GM18907 (cell line): ENCODE results near the gene OR10K2.
"Not testable (repeated sequence)": the region's sequence is repeated elsewhere in the genome, so short reads cannot be mapped to it uniquely, and the experiment has no call there.

Source experiments
- ATAC-seq: cut with Tn5 transposase; IDR thresholded peaks from one replicate; pipeline ENCODE4 v1.9.1; 2021; ENCODE audit warnings: mild to moderate bottlenecking, moderate library complexity; ENCODE audit not compliant: unreplicated experiment

Gene OR10K2

DNA sequence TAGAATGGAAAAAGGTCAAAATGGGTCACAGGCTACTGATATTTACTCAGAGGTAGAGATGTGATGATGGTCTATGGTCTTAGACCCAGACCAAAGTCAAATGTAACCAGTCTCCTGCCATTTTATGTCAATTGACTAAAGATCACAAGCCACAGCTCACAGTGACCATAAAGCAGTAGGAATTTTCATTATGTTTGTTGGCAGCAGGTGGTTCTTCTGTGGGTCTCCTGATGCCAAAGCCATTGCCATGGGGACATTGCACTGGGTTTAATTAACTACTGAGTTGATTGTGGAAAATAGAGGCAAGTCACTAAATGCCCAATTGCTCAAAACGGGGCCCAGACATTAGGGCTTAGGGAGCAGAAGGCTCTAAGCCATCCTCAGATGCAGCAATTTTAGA, at the start of gene OR10K2:
TSS of gene OR10K2 (minus strand) at position 101 of the 400 bp plus-strand sequence. CDS start 5,371 bp downstream, outside the sequence.
- no peak for ATAC-seq

GRCh38 chr1:158471920-158472319, 45.9 kb upstream of the OR10K2 start, which contains the start of gene OR10R2:
TSS of gene OR10R2 (plus strand) at chr1:158472220. CDS start at chr1:158472326, 106 bp downstream.
- ATAC-seq: no peak

- no peak for ATAC-seq
Measured at GRCh38 chr1:158461534-158461933, 35.5 kb upstream of the OR10K2 start, which contains the start of gene OR10K1. TSS of gene OR10K1 (plus strand) at chr1:158461834. CDS start at chr1:158465562, 3,728 bp downstream.

DNA sequence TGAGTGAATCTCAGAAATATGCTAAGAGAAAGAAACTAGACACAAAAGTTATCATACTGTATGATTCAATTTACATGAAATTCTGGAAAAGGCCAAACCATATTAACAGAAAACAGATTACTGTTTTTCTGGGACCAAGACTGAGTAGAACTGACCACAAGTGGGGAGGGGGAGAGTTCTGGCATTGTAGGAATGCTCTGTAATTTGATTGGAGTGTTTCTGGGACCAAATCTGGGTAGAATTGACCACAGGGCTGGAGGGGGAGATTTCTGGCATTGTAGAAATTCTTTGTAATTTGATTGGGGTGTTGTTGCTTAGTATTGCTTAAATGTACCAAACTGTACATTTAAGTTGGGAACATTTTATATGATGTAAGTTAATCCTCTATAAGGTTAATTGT, 32.2 kb upstream of the OR10K2 start:
- no peak for ATAC-seq

DNA sequence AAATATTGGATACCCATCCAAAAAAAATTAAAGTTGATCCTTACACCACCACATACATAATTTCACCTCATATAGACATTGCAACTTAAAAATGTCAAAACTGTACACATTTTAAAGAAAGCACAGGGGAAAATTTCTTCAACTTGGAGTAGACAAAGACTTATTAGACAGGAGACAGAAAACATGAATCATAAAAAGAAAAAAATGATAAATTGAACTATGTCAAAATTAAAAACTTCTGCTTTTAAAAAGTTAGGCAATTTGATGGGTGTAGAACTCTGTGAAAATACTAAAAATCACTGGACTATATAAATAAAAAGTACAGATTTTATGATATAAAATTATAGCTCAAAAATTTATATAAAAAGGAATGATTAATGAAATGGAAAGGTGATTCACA, 31.2 kb upstream of the OR10K2 start:
- no peak for ATAC-seq

DNA sequence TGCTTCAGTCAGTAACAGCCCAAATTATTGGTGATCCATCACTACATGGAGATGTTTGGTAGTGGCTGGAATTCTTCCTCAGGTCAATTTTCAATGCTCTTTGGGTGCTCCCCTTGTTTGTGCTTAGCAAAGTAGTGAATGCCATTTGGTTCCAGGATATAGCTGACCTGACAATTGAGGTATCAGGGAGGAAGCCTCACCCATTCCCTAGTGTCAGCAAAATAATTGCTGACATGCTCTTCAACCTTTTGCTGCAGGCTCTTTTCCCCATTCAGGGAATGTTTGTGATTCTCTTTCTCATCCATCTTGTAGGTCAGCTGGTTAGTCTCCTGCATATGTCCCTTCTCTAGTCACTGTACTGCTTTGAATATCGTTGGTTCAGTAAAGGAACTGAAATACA, 28.5 kb upstream of the OR10K2 start:
- no peak for ATAC-seq

DNA sequence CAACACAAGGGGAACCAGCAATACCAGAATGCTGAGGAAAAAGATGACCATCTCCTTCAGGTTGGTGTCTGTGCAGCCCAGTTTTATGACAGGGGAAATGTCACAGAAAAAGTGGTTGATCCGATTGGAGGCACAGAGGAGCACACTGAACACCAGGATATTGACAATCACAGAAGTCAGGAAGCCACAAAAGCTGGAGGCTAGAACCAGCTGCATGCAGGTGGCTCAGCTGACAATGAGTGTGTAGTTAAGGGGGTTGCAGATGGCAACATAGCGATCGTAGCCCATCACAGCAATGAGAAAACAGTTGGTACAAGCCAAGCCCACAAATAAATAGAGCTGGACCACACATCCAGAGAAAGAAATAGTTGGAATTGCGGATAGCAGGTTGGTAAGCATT, 19.3 kb upstream of the OR10K2 start:
- no peak for ATAC-seq

DNA sequence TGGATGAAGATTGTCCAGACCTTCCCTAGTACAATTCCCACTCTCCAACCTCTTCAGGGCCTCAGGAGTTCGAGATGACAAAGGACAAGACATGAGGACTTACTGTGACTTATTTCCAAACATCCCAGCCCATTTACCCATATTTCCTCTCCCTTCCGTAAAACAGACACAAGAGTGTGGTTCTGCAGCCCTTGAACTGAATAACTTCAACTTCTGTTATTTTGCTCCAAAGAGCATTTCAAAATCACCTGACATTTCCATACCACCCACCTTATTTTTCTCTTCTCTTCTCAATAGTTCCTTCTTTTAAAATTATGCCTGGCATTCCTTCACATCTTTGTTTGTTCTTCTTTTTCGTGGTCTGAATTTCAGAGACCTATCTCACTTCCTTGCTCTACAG, 8.7 kb upstream of the OR10K2 start:
- no peak for ATAC-seq

DNA sequence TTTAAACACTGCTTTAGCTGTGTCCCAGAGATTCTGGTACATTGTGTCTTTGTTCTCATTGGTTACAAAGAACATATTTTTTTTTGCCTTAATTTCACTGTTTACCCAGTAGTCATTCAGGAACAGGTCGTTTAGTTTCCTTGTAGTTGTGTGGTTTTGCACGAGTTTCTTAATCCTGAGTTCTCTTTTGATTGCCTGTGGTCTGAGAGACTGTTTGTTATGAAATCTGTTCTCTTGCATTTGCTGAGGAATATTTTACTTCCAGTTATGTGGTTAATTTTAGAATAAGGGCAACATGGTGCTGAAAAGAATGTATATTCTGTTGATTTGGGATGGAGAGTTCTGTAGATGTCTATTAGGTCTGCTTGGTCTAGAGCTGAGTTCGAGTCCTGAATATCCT, 4.1 kb upstream of the OR10K2 start:
- not testable (repeated sequence) for ATAC-seq

DNA sequence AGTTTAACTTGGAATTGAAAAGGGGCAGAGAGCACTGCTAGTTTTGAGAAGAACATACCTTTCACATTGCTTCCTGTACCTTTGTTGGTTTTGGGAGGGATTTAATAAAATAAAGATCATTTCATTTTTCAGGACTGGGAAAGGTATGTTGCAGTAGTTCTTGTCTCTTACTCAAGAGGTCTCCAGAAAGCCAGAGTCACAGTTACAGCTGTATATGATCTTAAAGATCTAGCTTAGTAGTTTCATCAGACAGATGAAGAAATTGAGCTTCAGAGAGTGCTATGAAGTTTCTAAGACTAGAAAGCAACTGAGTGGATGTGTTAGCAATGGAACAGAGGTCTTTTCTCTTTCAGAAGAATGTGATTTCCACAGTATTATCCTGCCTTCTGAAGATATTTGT, 1.0 kb downstream of the OR10K2 start:
- ATAC-seq: no peak

DNA sequence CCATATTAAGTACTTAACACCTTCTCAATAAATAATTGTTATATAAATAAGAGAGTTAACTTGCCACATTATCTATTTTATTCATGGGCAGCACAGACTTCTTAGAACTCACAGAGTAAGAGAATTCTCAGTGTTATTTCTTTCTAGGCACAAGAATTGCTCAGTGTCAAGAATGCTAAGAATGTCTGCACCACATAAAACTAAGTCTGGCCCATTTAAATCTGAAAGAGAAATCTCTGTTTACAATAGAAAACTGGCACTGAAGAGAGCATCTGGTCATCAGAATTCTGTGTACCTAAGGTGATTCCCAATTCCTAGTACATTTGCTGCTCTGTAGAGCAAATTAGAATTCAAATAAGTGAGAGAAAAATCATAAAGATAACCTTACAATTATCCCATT, 3.8 kb downstream of the OR10K2 start:
- ATAC-seq: no peak

GRCh38 chr1:158417586-158417985, 8.5 kb downstream of the OR10K2 start:
- no peak for ATAC-seq

GRCh38 chr1:158414651-158415345, 11.2 kb downstream of the OR10K2 start:
- ATAC-seq: no peak

DNA sequence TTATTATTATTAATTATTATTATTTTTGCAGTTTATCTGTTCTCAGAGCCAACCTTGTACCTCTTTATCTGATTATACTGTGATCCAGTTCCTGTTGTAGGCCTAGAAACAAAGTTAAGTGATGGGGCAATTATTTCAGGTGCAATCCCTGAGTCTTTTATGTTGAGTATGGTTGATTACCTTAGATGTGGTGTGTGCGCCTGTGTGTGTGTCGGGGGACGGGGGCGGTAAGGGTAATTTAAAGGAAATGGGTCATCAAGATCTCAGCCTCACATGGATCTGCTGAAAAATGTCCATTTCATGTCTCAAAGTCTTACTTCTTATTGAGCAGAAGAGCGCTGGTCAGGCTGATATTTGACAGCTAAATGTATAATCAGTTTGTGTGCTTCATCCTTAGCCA, 18.9 kb downstream of the OR10K2 start:
- no peak for ATAC-seq

GRCh38 chr1:158400871-158401270, 25.2 kb downstream of the OR10K2 start:
- no peak for ATAC-seq

DNA sequence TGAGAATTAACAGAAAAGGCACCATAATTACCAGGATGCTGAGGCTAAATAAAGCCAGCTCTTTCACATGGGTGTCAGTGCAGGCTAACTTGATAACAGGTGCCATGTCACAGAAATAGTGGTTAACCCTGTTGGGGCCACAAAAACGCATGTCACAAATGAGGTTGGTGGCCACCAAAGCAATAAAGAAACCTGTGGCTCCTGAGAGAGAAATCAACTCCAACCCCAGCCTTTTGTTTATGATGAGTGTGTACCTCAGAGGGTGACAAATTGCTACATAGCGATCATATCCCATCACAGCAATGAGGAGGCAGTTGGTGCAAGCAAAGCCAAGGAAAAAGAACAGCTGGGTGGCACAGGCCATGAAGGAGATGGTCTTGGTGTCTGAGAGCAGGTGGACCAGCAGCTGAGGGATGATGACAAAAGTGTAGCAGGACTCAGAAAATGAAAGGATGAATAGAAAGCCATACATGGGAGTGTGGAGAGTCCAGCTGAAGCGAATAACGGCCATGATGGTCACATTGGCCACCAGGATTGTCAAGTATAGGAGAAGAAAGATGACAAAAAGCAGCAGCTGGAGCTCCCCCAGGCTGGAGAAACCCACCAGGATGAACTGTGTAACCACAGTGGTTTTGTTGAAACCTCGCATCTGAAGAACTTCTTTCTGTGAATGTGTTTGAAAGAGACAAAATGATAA, 27.1 kb downstream of the OR10K2 start, which contains the start of gene OR10T2:
TSS of gene OR10T2 (minus strand) at position 649 of the 697 bp plus-strand sequence. CDS start at position 649, 0 bp downstream.
- ATAC-seq: no peak

DNA sequence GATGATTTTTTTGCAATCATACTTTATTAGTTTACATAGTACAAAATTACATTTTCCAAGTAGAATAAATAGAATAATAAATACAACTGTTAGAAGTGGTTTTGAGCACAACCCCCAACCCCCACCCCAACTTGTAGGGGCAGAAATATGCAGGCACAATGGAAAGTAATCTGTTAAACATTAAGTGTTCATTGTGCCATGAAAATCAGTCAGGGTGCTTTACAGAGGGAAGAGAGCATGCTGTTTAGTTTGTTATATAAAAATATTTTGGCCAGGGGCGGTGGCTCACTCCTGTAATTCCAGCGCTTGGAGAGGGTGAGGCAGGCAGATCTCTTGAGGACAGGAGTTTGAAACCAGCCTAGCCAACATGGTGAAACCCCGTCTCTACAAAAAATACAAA, 29.4 kb downstream of the OR10K2 start:
- no peak for ATAC-seq

GRCh38 chr1:158393476-158393875, 32.6 kb downstream of the OR10K2 start:
- ATAC-seq: no peak

DNA sequence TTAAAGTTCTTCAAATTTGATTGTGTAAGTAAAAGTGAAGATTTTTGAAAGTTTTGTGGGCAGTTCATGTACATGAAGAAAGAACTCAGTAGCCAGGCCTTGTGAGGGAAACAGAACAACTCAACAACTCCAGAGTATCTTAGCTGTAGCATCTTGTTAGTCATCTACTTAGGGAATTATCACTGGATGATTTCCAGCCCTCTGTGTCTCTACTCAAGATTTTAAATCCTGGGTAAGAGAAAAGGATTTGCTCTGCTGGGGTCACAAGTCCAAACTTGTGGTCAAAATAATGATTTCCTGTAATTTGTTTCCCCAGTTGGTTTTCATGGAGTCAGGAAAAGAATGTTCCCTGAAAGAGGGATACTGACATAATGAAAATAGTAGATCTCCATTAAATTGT, 34.9 kb downstream of the OR10K2 start:
- ATAC-seq: no peak

DNA sequence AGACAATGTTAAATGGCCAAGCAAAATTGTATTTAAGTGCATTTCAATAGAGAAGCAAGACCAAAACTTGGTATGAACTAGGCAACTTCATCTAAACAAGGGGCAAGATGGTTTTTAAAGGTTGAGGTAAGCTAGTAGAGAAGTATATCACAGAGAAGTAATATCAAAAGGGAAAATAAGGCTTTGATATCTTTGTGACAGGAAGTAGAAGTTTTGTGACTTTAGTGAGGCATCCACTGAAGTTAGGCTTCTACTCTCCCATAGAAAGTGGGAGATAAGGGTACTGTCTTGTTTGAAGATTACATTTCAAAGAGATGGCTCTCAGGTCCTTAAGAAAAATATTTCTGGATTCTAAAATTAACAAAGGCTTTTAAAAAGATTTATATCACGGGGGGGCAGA, 35.7 kb downstream of the OR10K2 start:
- ATAC-seq: no peak

DNA sequence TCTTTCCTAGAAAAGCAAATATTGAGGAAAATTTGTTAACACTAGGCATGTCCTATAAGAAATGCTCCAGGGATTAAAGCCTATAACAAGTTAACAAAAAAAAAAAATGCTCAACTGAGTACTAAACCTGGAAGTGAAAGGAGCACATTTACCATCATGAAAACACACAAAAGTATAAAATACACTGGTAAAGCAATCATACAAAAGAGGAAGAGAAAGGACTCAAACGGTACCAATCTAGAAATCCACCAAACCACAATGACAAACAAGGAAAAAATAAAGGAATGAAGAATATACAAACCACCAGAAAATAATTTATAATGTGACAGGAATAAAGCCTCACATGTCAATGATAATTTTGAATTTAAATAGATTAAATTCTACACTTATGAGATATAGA, 51.2 kb downstream of the OR10K2 start:
- no peak for ATAC-seq

DNA sequence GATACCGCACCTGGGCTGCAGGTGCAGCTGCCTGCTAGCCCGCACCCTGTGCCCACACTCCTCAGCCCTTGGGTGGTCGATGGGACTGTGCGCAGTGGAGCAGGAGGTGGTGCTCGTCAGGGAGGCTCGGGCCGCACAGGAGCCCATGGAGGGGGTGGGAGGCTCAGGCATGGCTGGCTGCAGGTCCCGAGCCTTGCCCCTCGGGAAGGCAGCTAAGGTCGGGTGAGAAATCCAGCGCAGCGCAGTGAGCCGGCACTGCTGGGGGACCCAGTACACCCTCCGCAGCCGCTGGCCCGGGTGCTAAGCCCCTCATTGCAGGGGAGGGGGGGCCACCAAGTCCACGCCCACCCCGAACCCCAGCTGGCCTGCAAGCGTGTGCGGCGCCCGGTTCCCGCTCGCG, 51.9 kb downstream of the OR10K2 start:
- not testable (repeated sequence) for ATAC-seq
